NB4 (cell line): ENCODE results near the gene CSNK2A1.

Source experiments
- DNase-seq: peaks from one replicate; pipeline ENCODE4 v3.0.0; 2010; ENCODE audit warnings: low read depth
- H3K4me3 ChIP-seq: one replicate; pipeline ENCODE4 v1.5.1; 2011; ENCODE audit warnings: mild to moderate bottlenecking, low read depth, low read length, moderate library complexity
- CTCF ChIP-seq: IDR thresholded peaks from one replicate; pipeline ENCODE4 v1.5.1; 2012; ENCODE audit warnings: low read depth, low read length
- MAX ChIP-seq: IDR thresholded peaks from 2 replicates; pipeline ENCODE4 v1.6.1; 2011; ENCODE audit warnings: low read depth, low read length
- MYC ChIP-seq: IDR thresholded peaks from 2 replicates; pipeline ENCODE4 v1.6.1; 2011; ENCODE audit warnings: low read depth, low read length
- POLR2A ChIP-seq: IDR thresholded peaks from 2 replicates; pipeline ENCODE4 v1.6.1; 2011; ENCODE audit warnings: mild to moderate bottlenecking; ENCODE audit not compliant: insufficient read length; ENCODE audit errors: extremely low read depth

The CSNK2A1 gene

GRCh38 chr20:474581-474980 lies 69.0 kb downstream of the CSNK2A1 start:
- DNase-seq, result no peak
- TF ChIP-seq POLR2A, result no peak
- no peak for TF ChIP-seq MYC
- no peak for TF ChIP-seq CTCF
- no peak for TF ChIP-seq MAX
- no peak overlapping the region for H3K4me3 ChIP-seq

DNA sequence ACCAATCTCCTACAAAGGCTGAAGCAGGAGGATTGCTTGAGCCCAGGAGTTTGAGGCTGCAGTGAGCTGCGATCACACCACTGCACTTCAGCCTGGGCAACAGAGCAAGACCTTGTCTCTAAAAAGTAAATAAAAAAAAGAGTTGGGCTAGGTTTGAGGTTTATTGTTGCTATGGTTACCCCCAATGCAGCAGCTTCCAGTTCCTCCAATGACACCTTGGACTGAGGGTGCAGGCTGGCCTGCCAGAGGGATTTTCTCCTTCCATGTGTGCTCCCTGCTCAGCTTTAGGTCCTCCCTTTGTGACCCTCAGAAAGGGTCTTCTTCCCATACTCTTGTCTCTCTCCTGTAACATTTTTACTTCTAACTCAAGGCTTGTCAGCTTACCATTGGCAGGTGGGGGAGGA lies 70.7 kb downstream of the CSNK2A1 start:
- H3K4me3 ChIP-seq, result no peak overlapping the region
- TF ChIP-seq CTCF (no peak), MAX (no peak)
- DNase-seq, result no peak

GRCh38 chr20:472137-472846 lies 71.3 kb downstream of the CSNK2A1 start:
- no peak for DNase-seq
- no peak for TF ChIP-seq MAX
- no peak for TF ChIP-seq POLR2A
- TF ChIP-seq MYC, result no peak
- TF ChIP-seq CTCF, result no peak
- no peak overlapping the region for H3K4me3 ChIP-seq

GRCh38 chr20:469746-470490 lies 73.7 kb downstream of the CSNK2A1 start:
- no peak for TF ChIP-seq POLR2A
- no peak for TF ChIP-seq MAX
- TF ChIP-seq MYC, result no peak
- TF ChIP-seq CTCF, result no peak
- no peak overlapping the region for H3K4me3 ChIP-seq
- DNase-seq, result no peak

- DNase-seq, result no peak
Observed at GRCh38 chr20:467755-468154, 75.8 kb downstream of the CSNK2A1 start.

More at GRCh38 chr20:467755-468154, 75.8 kb downstream of the CSNK2A1 start:
- no peak overlapping the region for H3K4me3 ChIP-seq
- TF ChIP-seq MAX, result no peak
- TF ChIP-seq MYC, result no peak
- TF ChIP-seq POLR2A, result no peak
- no peak for TF ChIP-seq CTCF
